Medulla oblongata (tissue), 1 donor: Measurements from ENCODE around the gene UCMA.

Source experiments
- DNase-seq: peaks from one replicate; pipeline ENCODE4 v3.0.0-alpha.2; 2015; ENCODE audit errors: extremely low spot score

Gene UCMA

GRCh38 chr10:13187135-13187534 lies 47.0 kb downstream of the UCMA start:
- DNase-seq, result no peak

- DNase-seq, result no peak
These were observed 49.3 kb downstream of the UCMA start for GRCh38 chr10:13184730-13185514.

GRCh38 chr10:13184276-13184675 lies 49.9 kb downstream of the UCMA start:
- no peak for DNase-seq

GRCh38 chr10:13183625-13184024 lies 50.5 kb downstream of the UCMA start:
- no peak for DNase-seq

GRCh38 chr10:13182424-13182823 lies 51.8 kb downstream of the UCMA start:
- no peak for DNase-seq

- no peak for DNase-seq
These were observed 53.4 kb downstream of the UCMA start for GRCh38 chr10:13180788-13181187.

- DNase-seq, result no peak
These were observed 60.6 kb downstream of the UCMA start for GRCh38 chr10:13173616-13174015.
